ENCODE data around the gene P3H4.
"Not testable (repeated sequence)": the region's sequence is repeated elsewhere in the genome, so short reads cannot be mapped to it uniquely, and the experiment has no call there.

The P3H4 gene, protein sequence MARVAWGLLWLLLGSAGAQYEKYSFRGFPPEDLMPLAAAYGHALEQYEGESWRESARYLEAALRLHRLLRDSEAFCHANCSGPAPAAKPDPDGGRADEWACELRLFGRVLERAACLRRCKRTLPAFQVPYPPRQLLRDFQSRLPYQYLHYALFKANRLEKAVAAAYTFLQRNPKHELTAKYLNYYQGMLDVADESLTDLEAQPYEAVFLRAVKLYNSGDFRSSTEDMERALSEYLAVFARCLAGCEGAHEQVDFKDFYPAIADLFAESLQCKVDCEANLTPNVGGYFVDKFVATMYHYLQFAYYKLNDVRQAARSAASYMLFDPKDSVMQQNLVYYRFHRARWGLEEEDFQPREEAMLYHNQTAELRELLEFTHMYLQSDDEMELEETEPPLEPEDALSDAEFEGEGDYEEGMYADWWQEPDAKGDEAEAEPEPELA

DNA sequence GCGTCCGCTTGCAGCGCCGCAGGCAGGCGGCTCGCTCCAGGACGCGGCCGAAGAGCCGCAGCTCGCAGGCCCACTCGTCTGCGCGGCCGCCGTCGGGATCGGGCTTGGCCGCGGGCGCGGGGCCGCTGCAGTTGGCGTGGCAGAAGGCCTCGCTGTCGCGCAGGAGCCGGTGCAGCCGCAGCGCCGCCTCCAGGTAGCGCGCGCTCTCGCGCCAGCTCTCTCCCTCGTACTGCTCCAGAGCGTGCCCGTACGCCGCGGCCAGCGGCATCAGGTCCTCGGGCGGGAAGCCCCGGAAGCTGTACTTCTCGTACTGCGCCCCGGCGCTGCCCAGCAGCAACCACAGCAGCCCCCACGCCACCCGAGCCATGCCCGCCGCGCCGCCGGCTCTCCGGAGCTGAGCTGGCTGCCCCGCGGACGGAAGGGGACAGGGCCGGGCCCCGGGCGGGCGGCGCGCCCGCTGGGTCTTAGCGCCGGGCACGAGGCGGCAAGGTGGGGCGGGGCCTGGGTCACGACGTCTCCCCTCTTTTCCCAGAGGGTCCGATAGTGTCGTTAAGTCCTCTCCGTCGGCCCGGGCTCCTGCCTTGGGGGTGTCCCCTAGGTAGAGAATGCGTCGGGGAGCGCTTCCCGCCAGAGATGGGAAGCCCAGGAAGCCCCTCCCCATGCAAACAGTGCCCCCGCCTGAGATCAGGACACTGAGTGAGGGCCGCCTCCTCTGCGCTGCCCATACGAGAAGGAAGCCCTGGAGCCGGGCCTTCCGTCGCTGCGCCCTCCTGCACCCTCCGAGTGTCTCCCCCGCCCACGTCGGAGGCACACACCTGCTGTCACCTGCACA lies at the start of gene P3H4:
Gene P3H4, minus strand, starts transcription at position 401 of the 832 bp plus-strand sequence. Its CDS starts 34 bp downstream, at position 367.
- TF ChIP-seq, protein P1, sequence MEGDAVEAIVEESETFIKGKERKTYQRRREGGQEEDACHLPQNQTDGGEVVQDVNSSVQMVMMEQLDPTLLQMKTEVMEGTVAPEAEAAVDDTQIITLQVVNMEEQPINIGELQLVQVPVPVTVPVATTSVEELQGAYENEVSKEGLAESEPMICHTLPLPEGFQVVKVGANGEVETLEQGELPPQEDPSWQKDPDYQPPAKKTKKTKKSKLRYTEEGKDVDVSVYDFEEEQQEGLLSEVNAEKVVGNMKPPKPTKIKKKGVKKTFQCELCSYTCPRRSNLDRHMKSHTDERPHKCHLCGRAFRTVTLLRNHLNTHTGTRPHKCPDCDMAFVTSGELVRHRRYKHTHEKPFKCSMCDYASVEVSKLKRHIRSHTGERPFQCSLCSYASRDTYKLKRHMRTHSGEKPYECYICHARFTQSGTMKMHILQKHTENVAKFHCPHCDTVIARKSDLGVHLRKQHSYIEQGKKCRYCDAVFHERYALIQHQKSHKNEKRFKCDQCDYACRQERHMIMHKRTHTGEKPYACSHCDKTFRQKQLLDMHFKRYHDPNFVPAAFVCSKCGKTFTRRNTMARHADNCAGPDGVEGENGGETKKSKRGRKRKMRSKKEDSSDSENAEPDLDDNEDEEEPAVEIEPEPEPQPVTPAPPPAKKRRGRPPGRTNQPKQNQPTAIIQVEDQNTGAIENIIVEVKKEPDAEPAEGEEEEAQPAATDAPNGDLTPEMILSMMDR (IDR thresholded peaks at IDR 0.05; ENCODE audit: extremely low read depth, missing control alignments): peak; percentile 59
- peak; percentile 91 for DNase-seq (ENCODE audit: low spot score)

DNA sequence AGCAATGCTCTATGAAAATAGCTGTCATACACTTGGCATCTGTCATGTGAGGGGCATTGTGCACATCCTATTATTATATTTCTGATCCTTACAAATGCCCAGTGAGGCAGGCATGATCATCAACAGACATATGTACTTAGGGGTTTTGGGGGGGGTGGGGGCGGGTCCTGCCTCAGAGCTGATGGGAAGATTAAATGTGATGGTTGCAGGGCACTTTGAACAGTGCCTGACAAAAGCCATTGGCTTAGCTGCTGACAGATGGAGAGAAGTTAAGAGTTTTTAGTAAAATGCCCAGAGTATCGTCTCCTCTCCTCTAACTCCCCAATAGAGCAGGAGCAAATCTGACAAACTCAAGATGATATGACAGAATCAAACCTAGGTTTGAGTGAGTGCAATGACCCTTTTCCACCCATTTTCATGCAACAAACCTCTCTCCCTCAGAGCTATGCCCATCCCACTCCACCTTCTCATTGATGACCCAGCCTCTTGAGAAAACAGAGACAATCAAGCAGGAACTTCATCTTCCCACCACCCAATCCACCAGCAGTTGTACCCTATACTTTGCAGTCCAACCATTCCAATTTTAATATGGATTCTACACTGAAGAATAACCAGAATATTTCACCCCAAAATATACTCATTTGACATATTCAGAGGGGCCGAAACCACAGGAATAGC lies 48.6 kb upstream of the P3H4 start:
- DNase-seq (ENCODE audit: low spot score): no peak
- TF ChIP-seq, protein P1 (IDR thresholded peaks at IDR 0.05; ENCODE audit: extremely low read depth, missing control alignments): no peak

DNA sequence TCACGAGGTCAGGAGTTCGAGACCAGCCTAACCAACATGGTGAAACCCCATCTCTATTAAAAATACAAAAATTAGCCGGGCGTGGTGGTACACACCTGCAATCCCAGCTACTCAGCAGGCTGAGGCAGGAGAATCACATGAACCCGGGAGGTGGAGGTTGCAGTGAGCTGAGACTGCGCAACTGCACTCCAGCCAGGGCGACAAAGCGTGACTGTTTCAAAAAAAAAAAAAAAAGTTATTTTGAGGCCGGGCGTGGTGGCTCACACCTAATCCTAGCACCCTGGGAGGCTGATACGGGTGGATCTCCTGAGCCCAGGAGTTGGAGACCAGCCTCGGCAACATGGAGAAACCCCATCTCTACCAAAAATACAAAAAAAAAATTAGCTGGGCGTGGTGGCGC lies 39.6 kb upstream of the P3H4 start:
- DNase-seq (ENCODE audit: low spot score): not testable (repeated sequence)

DNA sequence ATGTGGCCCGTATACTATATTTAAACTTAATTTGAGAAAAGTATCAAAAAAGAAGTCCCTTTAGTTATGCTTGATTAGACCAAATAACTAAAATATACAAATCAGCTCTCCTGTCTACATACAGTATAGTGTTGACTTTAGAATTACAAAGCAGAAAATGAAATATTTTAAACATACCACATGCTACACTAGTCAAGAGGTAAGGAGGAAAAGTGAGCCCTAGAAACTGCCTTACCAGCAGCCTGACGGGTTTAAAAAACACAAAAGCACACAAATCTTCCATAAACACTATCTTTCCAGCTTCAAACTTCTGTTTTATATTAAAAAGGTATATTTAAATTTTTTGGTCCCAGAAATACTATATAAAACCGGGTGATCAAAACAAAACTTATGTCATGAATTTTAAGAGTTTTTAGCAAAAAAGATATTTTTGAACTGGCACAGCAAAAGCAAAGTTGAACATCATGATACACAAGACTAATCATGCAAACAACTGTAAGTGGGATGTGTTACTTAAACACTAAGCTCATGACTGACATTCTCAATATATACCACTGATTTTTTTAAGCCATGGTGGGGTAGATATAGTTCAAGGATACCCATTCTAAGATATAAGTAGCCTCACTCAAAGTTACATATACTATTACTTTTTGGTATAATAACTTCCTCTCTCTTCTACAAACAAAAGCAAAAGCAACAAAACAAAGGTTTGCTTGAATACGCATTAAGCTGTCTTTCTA lies 37.7 kb upstream of the P3H4 start:
- TF ChIP-seq, protein P1 (IDR thresholded peaks at IDR 0.05; ENCODE audit: extremely low read depth, missing control alignments): no peak
- no peak for DNase-seq (ENCODE audit: low spot score)

DNA sequence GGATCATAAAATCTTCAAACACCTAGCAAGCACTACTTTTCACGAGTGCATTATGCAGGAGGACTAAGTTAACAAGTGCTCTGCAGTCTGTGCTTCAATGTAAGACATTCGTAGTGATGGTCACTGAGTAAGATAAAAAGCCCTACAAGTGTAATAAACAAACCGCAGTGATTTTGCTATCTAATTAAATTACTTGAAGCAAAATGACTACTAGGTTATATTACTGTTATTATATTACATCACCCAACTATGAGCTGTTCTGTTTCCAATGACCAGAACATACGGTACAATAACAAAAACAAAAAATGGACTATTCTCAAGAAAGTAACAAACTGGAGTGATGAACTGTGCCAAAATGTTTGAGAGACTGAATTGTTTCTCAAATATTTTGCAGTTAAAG lies 37.0 kb upstream of the P3H4 start:
- no peak for DNase-seq (ENCODE audit: low spot score)
- TF ChIP-seq, protein P1 (IDR thresholded peaks at IDR 0.05; ENCODE audit: extremely low read depth, missing control alignments): no peak

DNA sequence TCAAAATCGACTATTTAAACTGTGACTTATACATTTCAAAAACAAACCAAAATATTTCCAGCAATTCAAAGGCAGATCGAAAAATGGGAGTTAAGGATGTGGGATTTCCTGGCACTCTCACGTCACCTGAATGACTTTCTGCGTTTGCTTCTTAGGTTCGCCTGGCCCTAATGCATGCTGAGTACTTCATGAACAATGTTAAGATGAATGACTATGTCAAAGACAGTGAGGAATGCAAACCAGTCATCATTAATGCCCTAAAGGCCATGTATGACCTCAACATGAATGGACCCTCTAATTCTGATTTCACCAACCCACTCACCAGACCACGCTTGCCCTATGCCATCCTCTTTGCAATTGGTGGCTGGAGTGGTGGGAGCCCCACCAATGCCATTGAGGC lies 33.2 kb upstream of the P3H4 start:
- TF ChIP-seq, protein P1 (IDR thresholded peaks at IDR 0.05; ENCODE audit: extremely low read depth, missing control alignments): no peak
- no peak for DNase-seq (ENCODE audit: low spot score)

DNA sequence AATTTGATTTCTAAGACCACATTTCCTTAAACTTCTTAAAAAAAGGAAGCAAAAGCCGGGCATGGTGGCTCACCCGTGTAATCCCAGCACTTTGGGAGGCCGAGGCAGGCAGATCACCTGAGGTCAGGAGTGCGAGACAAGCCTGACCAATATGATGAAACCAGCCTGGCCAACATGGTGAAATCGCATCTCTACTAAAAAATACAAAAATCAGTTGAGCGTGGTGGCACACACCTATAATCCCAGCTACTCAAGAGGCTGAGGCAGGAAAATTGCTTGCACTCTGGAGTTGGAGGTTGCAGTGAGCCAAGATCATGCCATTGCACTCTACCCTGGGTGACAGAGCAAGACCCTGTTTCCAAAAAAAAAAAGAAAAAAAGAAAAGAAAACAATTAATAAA lies 29.0 kb upstream of the P3H4 start:
- not testable (repeated sequence) for DNase-seq (ENCODE audit: low spot score)

DNA sequence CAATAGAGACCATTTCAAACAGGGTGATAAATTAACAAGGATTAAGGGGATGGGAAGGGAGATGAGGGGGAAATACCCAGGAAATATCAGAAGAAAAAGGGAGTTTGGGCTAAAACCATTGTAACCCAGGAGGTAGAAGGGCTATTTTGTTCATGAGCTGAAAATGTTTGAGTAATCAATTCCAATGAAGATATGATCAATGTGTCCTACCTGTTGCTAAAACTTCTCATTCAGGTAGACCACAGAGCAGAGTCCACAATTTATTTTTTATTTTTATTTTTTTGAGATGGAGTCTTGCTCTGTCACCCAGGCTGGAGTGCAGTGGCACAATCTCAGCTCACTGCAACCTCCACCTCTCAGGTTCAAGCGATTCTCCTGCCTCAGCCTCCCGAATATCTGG lies 27.7 kb upstream of the P3H4 start:
- DNase-seq (ENCODE audit: low spot score): not testable (repeated sequence)
